Hepatocyte (in vitro differentiated cells): Measurements from ENCODE around the gene BACH2.
"Not testable (repeated sequence)": the region's sequence is repeated elsewhere in the genome, so short reads cannot be mapped to it uniquely, and the experiment has no call there.

ENCODE experiments used
- EZH2 ChIP-seq: fragments of 200-600 bp; sonication (generic); IDR thresholded peaks from 2 replicates; pipeline ENCODE4 v1.6.1; 2016; ENCODE audit warnings: antibody characterized with exemption, mild to moderate bottlenecking, borderline replicate concordance
- EZH2phosphoT487 ChIP-seq: fragments of 200-600 bp; sonication (generic); IDR thresholded peaks from one replicate; pipeline ENCODE4 v1.6.1; 2018; ENCODE audit warnings: antibody characterized with exemption, mild to moderate bottlenecking, low read depth, moderate library complexity; ENCODE audit not compliant: unreplicated experiment, severe bottlenecking
- TF ChIP-seq, protein P1 (sequence below): fragments of 200-600 bp; sonication (generic); IDR thresholded peaks from 2 replicates; pipeline ENCODE4 v1.5.1; 2016; ENCODE audit warnings: antibody characterized with exemption, mild to moderate bottlenecking; ENCODE audit not compliant: poor library complexity

- TF ChIP-seq, protein P1, sequence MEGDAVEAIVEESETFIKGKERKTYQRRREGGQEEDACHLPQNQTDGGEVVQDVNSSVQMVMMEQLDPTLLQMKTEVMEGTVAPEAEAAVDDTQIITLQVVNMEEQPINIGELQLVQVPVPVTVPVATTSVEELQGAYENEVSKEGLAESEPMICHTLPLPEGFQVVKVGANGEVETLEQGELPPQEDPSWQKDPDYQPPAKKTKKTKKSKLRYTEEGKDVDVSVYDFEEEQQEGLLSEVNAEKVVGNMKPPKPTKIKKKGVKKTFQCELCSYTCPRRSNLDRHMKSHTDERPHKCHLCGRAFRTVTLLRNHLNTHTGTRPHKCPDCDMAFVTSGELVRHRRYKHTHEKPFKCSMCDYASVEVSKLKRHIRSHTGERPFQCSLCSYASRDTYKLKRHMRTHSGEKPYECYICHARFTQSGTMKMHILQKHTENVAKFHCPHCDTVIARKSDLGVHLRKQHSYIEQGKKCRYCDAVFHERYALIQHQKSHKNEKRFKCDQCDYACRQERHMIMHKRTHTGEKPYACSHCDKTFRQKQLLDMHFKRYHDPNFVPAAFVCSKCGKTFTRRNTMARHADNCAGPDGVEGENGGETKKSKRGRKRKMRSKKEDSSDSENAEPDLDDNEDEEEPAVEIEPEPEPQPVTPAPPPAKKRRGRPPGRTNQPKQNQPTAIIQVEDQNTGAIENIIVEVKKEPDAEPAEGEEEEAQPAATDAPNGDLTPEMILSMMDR: not testable (repeated sequence)
- TF ChIP-seq EZH2, EZH2phosphoT487: not testable (repeated sequence)
Observed at GRCh38 chr6:90208690-90209089, 88.0 kb downstream of the BACH2 start.
